HL-60/S4 (cell line): ENCODE measurements around the gene ZNF528.

Source experiments
- in situ Hi-C: fragments of 300-500 bp; cut with MboI; formaldehyde crosslinking; loops from 2 replicates; pipeline ENCODE4 v1.14.3; 2022; ENCODE audit warnings: low sequenced_read_pairs

Gene ZNF528

GRCh38 chr19:52397310-52398080 is at the start of gene ZNF528:
Gene ZNF528, plus strand, starts transcription at chr19:52397849. Its CDS starts 4,165 bp downstream, at chr19:52402014.
- in situ Hi-C loops: no loop called here

- in situ Hi-C loops: no loop called here
Observed at GRCh38 chr19:52351512-52351911, 46.1 kb upstream of the ZNF528 start.

- in situ Hi-C loops: no loop called here
Observed at GRCh38 chr19:52366414-52366824, 31.2 kb upstream of the ZNF528 start.

GRCh38 chr19:52369559-52370340 is 27.9 kb upstream of the ZNF528 start, which contains the start of gene ZNF880:
Gene ZNF880, plus strand, starts transcription at chr19:52369923. Its CDS starts 43 bp downstream, at chr19:52369966.
- in situ Hi-C loops: no loop called here

- in situ Hi-C loops: no loop called here
Observed at GRCh38 chr19:52370341-52370710, 27.3 kb upstream of the ZNF528 start.

GRCh38 chr19:52391135-52391534 is 6.5 kb upstream of the ZNF528 start:
- in situ Hi-C loops: no loop called here

- in situ Hi-C loops: no loop called here
Observed at GRCh38 chr19:52398081-52398441, 412 bp downstream of the ZNF528 start.

- in situ Hi-C loops: no loop called here
Observed at GRCh38 chr19:52410276-52410675, 12.6 kb downstream of the ZNF528 start.

GRCh38 chr19:52415711-52416110 is 18.1 kb downstream of the ZNF528 start:
- in situ Hi-C loops: no loop called here

GRCh38 chr19:52428937-52429336 is 31.3 kb downstream of the ZNF528 start, which contains the start of gene ZNF534:
Gene ZNF534, plus strand, starts transcription at chr19:52429148. Its CDS starts 2,327 bp downstream, at chr19:52431475.
- in situ Hi-C loops: no loop called here

- in situ Hi-C loops: no loop called here
Observed at GRCh38 chr19:52442179-52442578, 44.5 kb downstream of the ZNF528 start.

GRCh38 chr19:52444506-52444905 is 46.9 kb downstream of the ZNF528 start:
- in situ Hi-C loops: no loop called here

- in situ Hi-C loops: no loop called here
Observed at GRCh38 chr19:52451241-52451640, 53.6 kb downstream of the ZNF528 start.

GRCh38 chr19:52453324-52454094 is 55.9 kb downstream of the ZNF528 start, which contains the start of gene ZNF578:
Gene ZNF578, plus strand, starts transcription at chr19:52453553. Its CDS starts 48,293 bp downstream, at chr19:52501846.
- in situ Hi-C loops: no loop called here

- in situ Hi-C loops: no loop called here
Observed at GRCh38 chr19:52464798-52465470, 67.3 kb downstream of the ZNF528 start.
